CD4-positive, CD25-positive, alpha-beta regulatory T cell (primary cell): ENCODE results near the gene TYK2. TPM values are rescaled to one million over a fixed set of nuclear protein-coding genes. Genes with fewer than 3 reads are reported as not detected.

ENCODE experiments used
- ATAC-seq, 2 donors: fragments of 150-1000 bp; cut with Tn5 transposase; one replicate each; pipeline ENCODE4 v1.10.0; 2021; ENCODE audit warnings: low read depth in 2 of 2, moderate number of reproducible peaks in 2 of 2, moderate library complexity in 1 of 2
- DNase-seq, 3 donors: peaks; one replicate each; pipeline versions ENCODE4 v3.0.0 to v3.0.0-alpha.2; 2012 to 2022; ENCODE audit warnings: mixed read lengths in 1 of 3
- H3K27ac ChIP-seq: one replicate; pipeline ENCODE4 v1.7.0; 2013; ENCODE audit warnings: mild to moderate bottlenecking, low read length; ENCODE audit not compliant: insufficient read depth, poor library complexity, severe bottlenecking
- H3K27me3 ChIP-seq: one replicate; pipeline ENCODE4 v1.7.0; 2013; ENCODE audit warnings: low read length; ENCODE audit not compliant: control insufficient read depth, insufficient read depth
- H3K36me3 ChIP-seq: one replicate; pipeline ENCODE4 v1.7.0; 2013; ENCODE audit warnings: mild to moderate bottlenecking, low read length, moderate library complexity; ENCODE audit not compliant: control insufficient read depth, insufficient read depth
- H3K4me1 ChIP-seq: 2 replicates; pipeline ENCODE4 v1.7.0; 2013; ENCODE audit warnings: mild to moderate bottlenecking, low read length; ENCODE audit not compliant: insufficient read depth, control insufficient read depth, poor library complexity, severe bottlenecking
- H3K4me3 ChIP-seq: one replicate; pipeline ENCODE4 v1.7.0; 2013; ENCODE audit warnings: low read depth, mild to moderate bottlenecking, low read length, moderate library complexity
- H3K9me3 ChIP-seq, 2 experiments: 1 replicate in 1 of 2; 2 replicates in 1 of 2; pipeline ENCODE4 v1.7.0; 2013; ENCODE audit warnings: low read length in 2 of 2, mild to moderate bottlenecking in 1 of 2, moderate library complexity in 1 of 2; ENCODE audit not compliant: control insufficient read depth in 2 of 2
- H3K27ac Mint-ChIP-seq, 3 donors: one replicate each; pipeline ENCODE4 v1.8.0; 2020 to 2022; ENCODE audit warnings: mild to moderate bottlenecking in 3 of 3, mixed read lengths in 3 of 3, moderate library complexity in 2 of 3
- H3K27me3 Mint-ChIP-seq: one replicate; pipeline ENCODE4 v1.8.0; 2022; ENCODE audit warnings: mild to moderate bottlenecking, mixed read lengths
- H3K36me3 Mint-ChIP-seq: one replicate; pipeline ENCODE4 v1.8.0; 2020; ENCODE audit warnings: mixed read lengths
- H3K4me1 Mint-ChIP-seq, 4 donors: one replicate each; pipeline ENCODE4 v1.8.0; 2020 to 2022; ENCODE audit warnings: mixed read lengths in 4 of 4, mild to moderate bottlenecking in 1 of 4
- H3K4me3 Mint-ChIP-seq, 4 donors: one replicate each; pipeline ENCODE4 v1.8.0; 2020 to 2022; ENCODE audit warnings: mild to moderate bottlenecking in 4 of 4, mixed read lengths in 4 of 4, moderate library complexity in 3 of 4
- H3K9me3 Mint-ChIP-seq, 7 donors: one replicate each; pipeline ENCODE4 v1.8.0; 2020 to 2022; ENCODE audit warnings: mixed read lengths in 7 of 7, mild to moderate bottlenecking in 3 of 7, moderate library complexity in 2 of 7
- polyA plus RNA-seq, 4 donors: library from polyadenylated mRNA; unstranded; fragments of 300-500 nt; fragmentation: Illumina TruSeq; gene quantifications; one replicate each; pipeline ENCODE4 v1.2.3, GENCODE V29; 2021
- total RNA-seq: library from RNA; stranded (reverse); gene quantifications from one replicate; pipeline ENCODE4 v1.2.3, GENCODE V29; 2022

The TYK2 gene
- total and polyA plus RNA-seq, 5 donors from 2014 or later: 50.3 to 304 (median 54.8) TPM

- H3K36me3 Mint-ChIP-seq: peaks cover 11% of the 10 kb centered on the region
- Histone ChIP-seq H3K9me3 (no peaks in the 10 kb centered on the region), H3K36me3 (peaks cover 52% of the 10 kb centered on the region), H3K4me1 (no peaks in the 10 kb centered on the region), H3K27me3 (no peaks in the 10 kb centered on the region), H3K4me3 (no peak overlapping the region), H3K27ac (no peak overlapping the region)
- ATAC-seq (no peak), DNase-seq (no peak)
- H3K27me3 Mint-ChIP-seq: no peaks in the 10 kb centered on the region
- no peaks in the 10 kb centered on the region for H3K9me3 Mint-ChIP-seq
- no peaks in the 10 kb centered on the region for H3K4me1 Mint-ChIP-seq
- no peak overlapping the region for H3K4me3 Mint-ChIP-seq
- no peak overlapping the region for H3K27ac Mint-ChIP-seq
Observed at GRCh38 chr19:10352764-10353671, 27.4 kb downstream of the TYK2 start.

- H3K4me3 Mint-ChIP-seq: no peak overlapping the region
- peaks cover 2% of the 10 kb centered on the region for H3K36me3 Mint-ChIP-seq
- Histone ChIP-seq H3K36me3 (peaks cover 5% of the 10 kb centered on the region), H3K4me1 (no peaks in the 10 kb centered on the region), H3K4me3 (no peak overlapping the region), H3K27me3 (no peaks in the 10 kb centered on the region), H3K9me3 (no peaks in the 10 kb centered on the region), H3K27ac (no peak overlapping the region)
- ATAC-seq: no peak
- no peaks in the 10 kb centered on the region for H3K27me3 Mint-ChIP-seq
- H3K27ac Mint-ChIP-seq: peak overlapping the region in 1 of 3 donors; percentile 65
- no peaks in the 10 kb centered on the region for H3K9me3 Mint-ChIP-seq
- no peaks in the 10 kb centered on the region for H3K4me1 Mint-ChIP-seq
- DNase-seq: no peak
Observed at GRCh38 chr19:10346509-10346908, 33.9 kb downstream of the TYK2 start.

GRCh38 chr19:10344780-10345179 lies 35.6 kb downstream of the TYK2 start:
- Mint-ChIP-seq H3K9me3 (no peaks in the 10 kb centered on the region), H3K27ac (no peak overlapping the region), H3K4me3 (no peak overlapping the region), H3K4me1 (peaks cover 0 to 9% (median 4%) of the 10 kb centered on the region in 4 donors), H3K27me3 (no peaks in the 10 kb centered on the region), H3K36me3 (no peaks in the 10 kb centered on the region)
- Histone ChIP-seq H3K36me3 (no peaks in the 10 kb centered on the region), H3K27me3 (no peaks in the 10 kb centered on the region), H3K27ac (no peak overlapping the region), H3K4me3 (no peak overlapping the region), H3K4me1 (peaks cover 6% of the 10 kb centered on the region), H3K9me3 (no peaks in the 10 kb centered on the region)
- DNase-seq (no peak), ATAC-seq (no peak)

- no peaks in the 10 kb centered on the region for H3K27me3 ChIP-seq
- no peak overlapping the region for H3K27ac ChIP-seq
- no peak overlapping the region for H3K4me3 ChIP-seq
- peaks cover 18% of the 10 kb centered on the region for H3K4me1 ChIP-seq
- H3K27me3 Mint-ChIP-seq: no peaks in the 10 kb centered on the region
- H3K27ac Mint-ChIP-seq: no peak overlapping the region
- H3K4me1 Mint-ChIP-seq: peaks cover 0 to 22% (median 14%) of the 10 kb centered on the region in 4 donors
- no peak for ATAC-seq
- H3K4me3 Mint-ChIP-seq: peak overlapping the region in 1 of 4 donors; percentile 64
- H3K9me3 Mint-ChIP-seq: no peaks in the 10 kb centered on the region
- no peaks in the 10 kb centered on the region for H3K36me3 ChIP-seq
- H3K36me3 Mint-ChIP-seq: no peaks in the 10 kb centered on the region
- no peaks in the 10 kb centered on the region for H3K9me3 ChIP-seq
- DNase-seq: no peak
Observed at GRCh38 chr19:10343495-10343894, 36.9 kb downstream of the TYK2 start.

GRCh38 chr19:10339977-10340376 lies 40.4 kb downstream of the TYK2 start:
- peak overlapping the region; percentile 76 for H3K27ac ChIP-seq
- peak overlapping the region; percentile 97 to 98 (median 98) for H3K4me3 Mint-ChIP-seq
- H3K36me3 Mint-ChIP-seq: no peaks in the 10 kb centered on the region
- no peaks in the 10 kb centered on the region for H3K9me3 ChIP-seq
- no peaks in the 10 kb centered on the region for H3K27me3 Mint-ChIP-seq
- DNase-seq (no peak), ATAC-seq (no peak)
- no peaks in the 10 kb centered on the region for H3K27me3 ChIP-seq
- H3K36me3 ChIP-seq: peaks cover 13% of the 10 kb centered on the region
- H3K4me1 ChIP-seq: peaks cover 21% of the 10 kb centered on the region
- H3K27ac Mint-ChIP-seq: peak overlapping the region; percentile 97 to 98 (median 98)
- H3K4me1 Mint-ChIP-seq: peaks cover 0 to 44% (median 24%) of the 10 kb centered on the region in 4 donors
- no peaks in the 10 kb centered on the region for H3K9me3 Mint-ChIP-seq
- peak overlapping the region; percentile 98 for H3K4me3 ChIP-seq

- H3K4me1 Mint-ChIP-seq: peaks cover 0 to 47% (median 24%) of the 10 kb centered on the region in 4 donors
- peak; percentile 35 to 82 (median 61) for DNase-seq
- peak within 1 kb of the TSS; percentile 76 for H3K27ac ChIP-seq
- peak within 1 kb of the TSS; percentile 97 to 98 (median 98) for H3K27ac Mint-ChIP-seq
- no peaks in the 10 kb centered on the region for H3K9me3 Mint-ChIP-seq
- H3K9me3 ChIP-seq: no peaks in the 10 kb centered on the region
- H3K4me3 Mint-ChIP-seq: peak within 1 kb of the TSS; percentile 97 to 98 (median 98)
- H3K36me3 Mint-ChIP-seq: no peaks in the 10 kb centered on the region
- H3K4me3 ChIP-seq: peak within 1 kb of the TSS; percentile 98
- H3K27me3 Mint-ChIP-seq: no peaks in the 10 kb centered on the region
- H3K36me3 ChIP-seq: peaks cover 13% of the 10 kb centered on the region
- H3K4me1 ChIP-seq: peaks cover 22% of the 10 kb centered on the region
- no peaks in the 10 kb centered on the region for H3K27me3 ChIP-seq
- ATAC-seq: peak; percentile 92
Observed at GRCh38 chr19:10339380-10339960, 40.9 kb downstream of the TYK2 start, which contains the start of gene ICAM3. Gene ICAM3, minus strand, starts transcription at chr19:10339624. Its CDS starts 10 bp downstream, at chr19:10339614.

- H3K27ac Mint-ChIP-seq: peak overlapping the region; percentile 97 to 98 (median 98)
- peaks cover 0 to 51% (median 24%) of the 10 kb centered on the region in 4 donors for H3K4me1 Mint-ChIP-seq
- Histone ChIP-seq H3K4me1 (peaks cover 27% of the 10 kb centered on the region), H3K9me3 (no peaks in the 10 kb centered on the region), H3K27me3 (no peaks in the 10 kb centered on the region), H3K4me3 (peak overlapping the region; percentile 98), H3K27ac (peak overlapping the region; percentile 76), H3K36me3 (peaks cover 13% of the 10 kb centered on the region)
- H3K27me3 Mint-ChIP-seq: no peaks in the 10 kb centered on the region
- peak overlapping the region; percentile 97 to 98 (median 98) for H3K4me3 Mint-ChIP-seq
- DNase-seq (no peak), ATAC-seq (no peak)
- H3K36me3 Mint-ChIP-seq: no peaks in the 10 kb centered on the region
- H3K9me3 Mint-ChIP-seq: no peaks in the 10 kb centered on the region
Observed at GRCh38 chr19:10338940-10339339, 41.4 kb downstream of the TYK2 start.
